ENCODE measurements around the gene MXD3.
"Not testable (repeated sequence)": the region's sequence is repeated elsewhere in the genome, so short reads cannot be mapped to it uniquely, and the experiment has no call there.

MXD3 gene

DNA sequence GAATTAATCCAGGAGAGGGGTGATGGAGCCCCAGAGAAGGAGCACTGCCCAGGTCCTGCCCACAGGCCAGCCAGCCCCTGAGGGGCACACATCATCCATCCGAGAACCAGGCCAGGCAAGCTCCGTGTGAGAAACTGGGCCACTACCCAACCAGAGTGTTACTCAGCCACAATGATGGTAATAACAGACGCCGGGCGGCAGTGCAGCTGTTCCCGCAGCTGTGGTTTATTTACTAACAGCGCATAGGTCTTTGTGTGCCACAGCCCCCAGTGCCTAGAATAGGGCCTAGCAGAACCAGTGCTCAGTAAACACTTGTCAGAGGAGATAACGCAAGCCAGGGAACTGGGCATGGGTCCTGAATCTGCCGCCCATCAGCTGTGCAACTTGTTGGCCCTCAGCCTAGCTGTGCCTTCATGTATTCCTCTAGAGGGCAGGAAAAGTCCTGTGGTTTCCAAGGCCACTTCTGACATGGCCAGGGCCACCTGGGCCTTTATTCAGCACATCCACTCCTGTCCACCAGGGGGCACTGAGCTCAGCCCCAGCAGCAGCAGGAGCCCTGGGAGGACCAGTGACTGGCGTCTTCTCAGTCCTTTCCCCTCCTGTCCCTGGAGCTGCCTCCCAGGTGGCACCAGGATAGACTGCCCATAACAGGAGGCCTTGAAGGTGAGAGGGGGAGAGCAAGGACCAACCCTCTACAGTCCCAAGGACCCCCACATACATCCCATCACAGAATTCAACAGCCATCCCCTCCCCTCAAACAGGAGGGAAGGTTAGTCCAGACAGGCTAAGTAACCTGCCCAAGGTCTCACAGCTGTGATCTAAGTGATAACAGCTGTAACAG is 2.1 kb downstream of the MXD3 start:
- TF ChIP-seq, protein P1, sequence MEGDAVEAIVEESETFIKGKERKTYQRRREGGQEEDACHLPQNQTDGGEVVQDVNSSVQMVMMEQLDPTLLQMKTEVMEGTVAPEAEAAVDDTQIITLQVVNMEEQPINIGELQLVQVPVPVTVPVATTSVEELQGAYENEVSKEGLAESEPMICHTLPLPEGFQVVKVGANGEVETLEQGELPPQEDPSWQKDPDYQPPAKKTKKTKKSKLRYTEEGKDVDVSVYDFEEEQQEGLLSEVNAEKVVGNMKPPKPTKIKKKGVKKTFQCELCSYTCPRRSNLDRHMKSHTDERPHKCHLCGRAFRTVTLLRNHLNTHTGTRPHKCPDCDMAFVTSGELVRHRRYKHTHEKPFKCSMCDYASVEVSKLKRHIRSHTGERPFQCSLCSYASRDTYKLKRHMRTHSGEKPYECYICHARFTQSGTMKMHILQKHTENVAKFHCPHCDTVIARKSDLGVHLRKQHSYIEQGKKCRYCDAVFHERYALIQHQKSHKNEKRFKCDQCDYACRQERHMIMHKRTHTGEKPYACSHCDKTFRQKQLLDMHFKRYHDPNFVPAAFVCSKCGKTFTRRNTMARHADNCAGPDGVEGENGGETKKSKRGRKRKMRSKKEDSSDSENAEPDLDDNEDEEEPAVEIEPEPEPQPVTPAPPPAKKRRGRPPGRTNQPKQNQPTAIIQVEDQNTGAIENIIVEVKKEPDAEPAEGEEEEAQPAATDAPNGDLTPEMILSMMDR (conservative IDR thresholded peaks at IDR 0.05) = peak; percentile 99
- peak overlapping the region; percentile 83 for H3K27ac ChIP-seq

DNA sequence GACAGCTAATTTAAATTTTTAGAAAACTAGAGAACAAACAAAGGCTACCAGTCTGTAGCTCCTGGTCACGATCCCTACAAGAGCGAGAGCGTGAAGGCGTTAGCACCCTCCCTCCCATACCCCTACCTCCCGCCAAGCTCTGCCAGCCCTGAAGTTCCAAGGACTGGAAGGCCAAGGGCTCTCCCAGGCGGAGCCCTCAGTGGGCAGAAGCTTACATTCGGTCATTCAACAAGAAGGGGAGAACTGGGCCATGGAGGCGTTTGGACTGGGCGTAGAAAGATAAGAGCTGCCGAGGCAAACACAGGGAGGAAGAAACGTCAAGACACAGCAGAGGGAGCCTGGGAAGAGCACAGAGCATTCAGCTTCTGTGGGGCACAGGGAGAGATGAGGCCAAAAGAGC is 3.0 kb downstream of the MXD3 start:
- TF ChIP-seq, protein P1 (conservative IDR thresholded peaks at IDR 0.05) = no peak
- H3K27ac ChIP-seq = peak overlapping the region; percentile 83

GRCh38 chr5:177307544-177308363 is 3.9 kb downstream of the MXD3 start:
- H3K27ac ChIP-seq = peak overlapping the region; percentile 83; the same call in 1 of the 2 replicates
- TF ChIP-seq, protein P1 (conservative IDR thresholded peaks at IDR 0.05) = no peak

DNA sequence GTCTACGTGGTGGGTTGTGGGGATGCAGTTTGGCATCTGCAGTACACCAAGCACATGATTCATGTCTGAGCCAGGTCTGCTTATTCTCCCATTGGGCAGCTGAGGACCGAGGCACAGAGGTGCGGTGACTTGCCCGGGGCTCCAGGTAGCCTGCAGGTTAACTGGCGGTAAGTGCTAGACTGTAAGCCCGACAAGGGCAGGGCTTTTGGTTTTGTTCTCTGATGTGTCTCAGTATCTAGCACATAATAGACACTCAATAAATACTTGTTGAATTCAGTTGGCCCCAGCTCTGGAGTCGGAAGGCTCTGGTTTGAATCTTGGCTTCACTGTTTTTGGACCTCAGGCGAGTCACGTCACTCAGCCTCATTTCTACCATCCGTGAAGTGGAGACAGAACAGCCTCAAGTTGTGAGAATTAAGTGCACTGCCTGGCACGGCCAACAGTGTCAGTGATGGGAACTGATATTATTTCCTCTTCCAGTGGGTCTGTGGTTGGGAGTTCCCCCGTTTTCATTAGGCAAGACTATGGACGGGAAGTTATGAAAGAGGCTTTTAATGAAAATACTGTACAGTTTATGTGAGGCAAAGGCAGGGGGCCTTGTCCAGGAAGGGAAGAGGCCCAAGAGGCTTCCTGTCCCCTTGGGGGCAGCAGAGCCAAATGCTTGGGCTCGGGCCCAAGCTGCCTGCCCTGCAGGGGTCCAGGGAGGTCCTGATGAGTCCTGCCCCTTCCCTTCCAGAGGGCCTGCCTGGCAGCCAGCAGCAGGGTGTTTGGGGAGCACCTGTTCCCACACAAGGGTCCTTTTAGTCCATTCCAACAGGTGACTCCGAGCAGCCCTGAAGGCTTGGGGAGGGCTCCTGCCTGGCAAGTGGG is 4.8 kb downstream of the MXD3 start:
- TF ChIP-seq, protein P1 (conservative IDR thresholded peaks at IDR 0.05) = no peak

DNA sequence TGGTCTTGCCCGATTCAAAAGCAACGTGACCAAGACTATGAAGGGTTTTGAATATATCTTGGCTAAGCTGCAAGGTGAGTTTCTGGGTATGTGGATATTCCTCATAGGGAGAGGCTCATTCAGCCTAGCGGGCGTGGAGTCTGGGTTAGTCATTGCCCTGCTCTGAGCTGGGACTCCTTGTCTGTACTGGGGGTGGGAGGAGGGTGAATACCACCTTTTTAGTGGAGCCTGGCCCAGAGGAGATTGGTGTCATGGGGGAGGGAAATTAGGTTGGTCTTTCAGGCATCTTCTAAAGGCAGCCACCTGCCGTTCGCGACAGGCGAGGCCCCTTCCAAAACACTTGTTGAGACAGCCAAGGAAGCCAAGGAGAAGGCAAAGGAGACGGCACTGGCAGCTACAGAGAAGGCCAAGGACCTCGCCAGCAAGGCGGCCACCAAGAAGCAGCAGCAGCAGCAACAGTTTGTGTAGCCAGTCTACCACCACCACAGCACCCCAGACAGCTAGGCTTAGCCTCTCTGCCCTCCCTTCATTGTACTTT is 5.5 kb downstream of the MXD3 start:
- H3K27ac ChIP-seq = not testable (repeated sequence)

More for the DNA sequence above, 4.8 kb downstream of the MXD3 start:
- H3K27ac ChIP-seq = peak overlapping the region; percentile 83; the same call in 1 of the 2 replicates

- TF ChIP-seq, protein P1 (conservative IDR thresholded peaks at IDR 0.05) = no peak
- peak overlapping the region; percentile 95 for H3K27ac ChIP-seq
Measured at GRCh38 chr5:177304392-177305119, 7.1 kb downstream of the MXD3 start.

- peak overlapping the region; percentile 95 for H3K27ac ChIP-seq
- TF ChIP-seq, protein P1 (conservative IDR thresholded peaks at IDR 0.05) = no peak
Measured at GRCh38 chr5:177303925-177304391, 7.7 kb downstream of the MXD3 start.
